CD4-positive, alpha-beta T cell treated with Interleukin-4 for 1 hour (primary cell): ENCODE measurements around the gene IL32.
"Not testable (repeated sequence)": the region's sequence is repeated elsewhere in the genome, so short reads cannot be mapped to it uniquely, and the experiment has no call there.

Source experiments
- DNase-seq, 2 donors: peaks; one replicate each; pipeline ENCODE4 v3.0.0-alpha.2; 2020 to 2022

IL32 gene

GRCh38 chr16:3052571-3053329 is 12.7 kb upstream of the IL32 start:
- not testable (repeated sequence) for DNase-seq

- not testable (repeated sequence) for DNase-seq
Observed at GRCh38 chr16:3053330-3053710, 12.1 kb upstream of the IL32 start.

GRCh38 chr16:3054965-3055733 is 10.3 kb upstream of the IL32 start:
- DNase-seq = no peak

DNA sequence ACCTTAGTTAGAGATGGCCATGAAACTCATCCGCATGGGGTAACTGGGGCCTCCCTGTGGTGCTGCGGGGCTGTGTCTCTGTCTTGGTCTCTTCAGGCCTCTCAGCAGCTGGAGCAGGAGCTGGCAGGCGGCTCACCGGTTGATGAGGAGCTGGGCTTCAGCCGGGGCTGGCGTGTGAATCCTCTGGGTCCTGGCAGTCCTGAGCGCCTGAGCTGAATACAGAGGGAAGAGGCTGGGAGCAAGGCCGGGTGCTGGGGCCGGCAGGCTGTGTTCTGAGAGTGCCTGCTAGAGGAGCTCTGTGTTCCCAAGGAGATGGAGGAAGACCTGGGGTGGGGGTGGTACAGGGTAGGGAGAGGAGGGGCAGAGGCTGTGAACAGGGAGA is 9.7 kb upstream of the IL32 start:
- not testable (repeated sequence) for DNase-seq

DNA sequence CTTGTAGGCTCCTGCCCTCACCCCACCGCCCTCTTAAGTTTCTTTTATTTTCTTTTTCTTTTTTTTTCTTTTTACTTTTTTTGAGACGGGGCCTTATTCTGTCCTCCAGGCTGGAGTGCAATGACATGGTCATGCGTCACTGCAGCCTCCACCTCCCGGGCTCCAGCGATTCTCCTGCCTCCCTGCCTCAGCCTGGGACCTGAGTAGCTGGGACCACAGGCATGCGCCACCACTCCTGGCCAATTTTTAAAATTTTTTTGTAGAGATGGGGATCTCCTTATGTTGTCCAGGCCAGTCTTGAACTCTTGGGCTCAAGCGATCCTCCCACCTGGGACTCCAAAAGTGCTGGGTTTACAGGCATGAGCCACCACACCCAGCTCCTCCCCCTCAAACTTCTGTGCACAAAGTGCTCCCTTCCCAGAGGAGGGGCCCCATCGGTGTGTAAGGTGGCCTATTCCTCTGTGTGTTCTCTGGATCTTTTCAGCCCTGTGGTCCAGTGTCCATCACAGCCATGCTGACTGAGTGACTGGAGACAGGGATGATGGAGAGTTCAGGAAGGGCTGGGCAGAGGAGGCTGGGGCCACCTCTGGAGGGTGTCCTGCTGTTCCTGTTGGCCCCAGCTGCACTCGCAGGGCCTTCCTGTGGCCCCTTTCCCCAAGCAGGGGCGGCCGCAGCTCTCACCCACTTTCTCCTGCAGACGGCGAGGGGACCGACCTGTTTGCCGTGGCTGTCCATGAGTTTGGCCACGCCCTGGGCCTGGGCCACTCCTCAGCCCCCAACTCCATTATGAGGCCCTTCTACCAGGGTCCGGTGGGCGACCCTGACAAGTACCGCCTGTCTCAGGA is 8.9 kb upstream of the IL32 start:
- DNase-seq = no peak

DNA sequence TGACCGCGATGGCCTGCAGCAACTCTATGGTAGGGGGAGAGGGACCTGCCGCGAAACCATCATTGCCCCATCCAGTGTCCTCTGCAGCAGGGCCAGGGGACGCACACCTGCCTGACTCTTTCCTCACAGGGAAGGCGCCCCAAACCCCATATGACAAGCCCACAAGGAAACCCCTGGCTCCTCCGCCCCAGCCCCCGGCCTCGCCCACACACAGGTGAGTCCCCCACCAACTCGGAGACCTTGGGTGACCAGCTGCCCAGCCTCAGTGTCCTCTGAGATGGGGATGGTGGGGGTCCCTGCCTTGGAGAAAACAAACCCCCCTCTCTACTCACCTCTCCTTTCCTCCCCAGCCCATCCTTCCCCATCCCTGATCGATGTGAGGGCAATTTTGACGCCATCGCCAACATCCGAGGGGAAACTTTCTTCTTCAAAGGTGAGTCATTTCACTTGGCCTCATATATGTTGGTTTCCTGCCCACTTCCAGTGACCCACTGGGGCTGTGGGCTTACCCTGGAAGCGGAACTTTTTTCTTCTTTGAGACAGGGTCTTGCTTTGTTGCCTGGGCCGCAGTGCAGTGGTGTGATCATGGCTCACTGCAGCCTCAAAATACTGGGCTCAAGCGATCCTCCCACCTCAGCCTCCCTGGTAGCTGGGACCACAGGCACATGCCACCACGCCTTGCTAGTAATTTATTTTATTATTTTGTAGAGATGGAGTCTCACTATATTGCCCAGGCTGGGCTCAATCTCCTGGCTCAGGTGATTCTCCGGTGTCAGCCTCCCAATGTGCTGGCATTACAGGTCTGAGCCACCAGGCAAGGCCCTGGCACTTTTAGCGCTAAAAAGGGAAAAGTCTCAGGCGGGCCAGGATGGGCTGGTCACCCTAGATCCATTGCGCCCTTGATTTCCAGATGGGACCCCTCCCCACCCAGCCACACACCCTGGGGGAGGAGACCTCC is 8.0 kb upstream of the IL32 start:
- no peak for DNase-seq

DNA sequence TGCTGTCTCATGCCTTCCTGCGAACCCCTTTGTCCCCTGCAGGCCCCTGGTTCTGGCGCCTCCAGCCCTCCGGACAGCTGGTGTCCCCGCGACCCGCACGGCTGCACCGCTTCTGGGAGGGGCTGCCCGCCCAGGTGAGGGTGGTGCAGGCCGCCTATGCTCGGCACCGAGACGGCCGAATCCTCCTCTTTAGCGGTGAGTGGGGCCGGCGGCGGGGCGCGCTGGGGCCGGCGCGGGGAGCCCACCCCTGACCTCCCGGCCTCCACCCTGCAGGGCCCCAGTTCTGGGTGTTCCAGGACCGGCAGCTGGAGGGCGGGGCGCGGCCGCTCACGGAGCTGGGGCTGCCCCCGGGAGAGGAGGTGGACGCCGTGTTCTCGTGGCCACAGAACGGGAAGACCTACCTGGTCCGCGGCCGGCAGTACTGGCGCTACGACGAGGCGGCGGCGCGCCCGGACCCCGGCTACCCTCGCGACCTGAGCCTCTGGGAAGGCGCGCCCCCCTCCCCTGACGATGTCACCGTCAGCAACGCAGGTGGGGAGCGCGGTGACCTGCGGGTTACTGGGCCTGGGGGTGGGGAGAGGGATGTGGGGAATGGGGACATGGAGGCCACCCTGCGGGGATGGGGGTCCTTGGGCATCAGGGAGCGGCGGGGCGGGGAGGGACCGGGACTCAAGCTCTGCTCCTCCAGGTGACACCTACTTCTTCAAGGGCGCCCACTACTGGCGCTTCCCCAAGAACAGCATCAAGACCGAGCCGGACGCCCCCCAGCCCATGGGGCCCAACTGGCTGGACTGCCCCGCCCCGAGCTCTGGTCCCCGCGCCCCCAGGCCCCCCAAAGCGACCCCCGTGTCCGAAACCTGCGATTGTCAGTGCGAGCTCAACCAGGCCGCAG is 7.1 kb upstream of the IL32 start:
- DNase-seq = peak; percentile 51

DNA sequence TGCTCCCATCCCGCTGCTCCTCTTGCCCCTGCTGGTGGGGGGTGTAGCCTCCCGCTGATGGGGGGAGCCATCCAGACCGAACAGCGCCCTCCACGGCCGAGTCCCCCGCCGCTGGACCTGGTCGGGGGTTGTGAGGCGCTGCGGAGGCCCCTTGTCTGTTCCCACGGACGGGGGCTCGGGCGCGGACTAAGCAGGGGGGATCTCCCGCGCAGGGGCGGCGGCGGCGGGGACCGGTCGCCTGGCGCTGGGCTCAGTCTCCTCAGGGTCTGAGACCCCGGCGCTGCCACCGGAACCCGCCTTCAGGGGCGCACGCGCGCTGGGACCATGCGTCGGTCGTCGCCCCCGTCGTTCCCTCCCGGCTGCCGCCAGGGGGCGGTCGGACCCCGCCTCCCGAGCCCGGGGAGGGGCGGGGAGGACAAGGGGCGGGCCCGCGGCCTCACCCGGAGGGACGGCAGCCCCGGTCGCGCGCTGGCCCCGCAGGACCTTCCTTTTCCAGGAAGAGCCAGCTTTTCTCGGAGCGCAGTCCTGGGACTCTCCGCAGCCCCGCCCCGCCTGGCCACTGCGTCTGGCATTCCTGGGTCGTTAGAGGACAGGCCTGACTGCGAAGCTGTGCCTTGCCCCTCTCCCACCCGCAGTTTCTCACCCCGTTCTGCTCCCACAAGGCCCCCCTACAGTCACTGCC is 6.3 kb upstream of the IL32 start:
- DNase-seq = peak; percentile 85 to 89

- no peak for DNase-seq
Observed at GRCh38 chr16:3059723-3060242, 5.7 kb upstream of the IL32 start.

DNA sequence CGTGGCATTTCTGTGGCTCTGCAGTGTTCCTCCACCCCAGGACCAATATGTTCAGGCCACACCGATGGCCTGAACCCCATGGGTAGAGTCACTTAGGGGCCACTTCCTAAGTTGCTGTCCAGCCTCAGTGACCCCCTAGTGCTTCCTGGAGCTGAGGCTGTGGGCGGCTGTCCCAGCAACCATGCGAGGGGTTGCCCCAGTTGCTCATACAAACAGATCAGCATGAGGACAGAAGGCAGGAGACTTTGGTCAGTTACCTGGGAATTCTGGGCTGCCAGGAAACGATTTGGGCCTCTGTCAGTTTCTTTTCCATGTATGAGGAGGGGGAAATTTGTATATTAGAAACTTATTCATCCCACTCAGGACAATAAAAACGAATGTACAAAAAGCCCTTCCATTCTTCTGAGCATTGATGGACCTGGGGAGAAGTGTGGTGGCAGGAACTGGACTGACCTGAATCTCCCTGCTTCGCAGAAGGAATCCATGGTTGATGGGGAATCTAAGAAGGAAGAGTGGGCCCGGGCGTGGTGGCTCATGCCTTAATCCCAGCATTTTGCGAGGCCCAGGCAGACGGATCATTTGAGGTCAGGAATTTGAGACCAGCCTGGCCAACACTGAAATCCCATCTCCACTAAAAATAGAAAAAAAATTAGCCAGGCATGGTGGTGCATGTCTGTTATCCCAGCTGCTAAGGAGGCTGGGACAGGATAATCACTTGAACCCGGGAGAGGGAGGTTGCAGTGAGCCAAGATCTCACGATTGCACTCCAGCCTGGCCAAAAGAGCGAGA is 4.9 kb upstream of the IL32 start:
- no peak for DNase-seq

DNA sequence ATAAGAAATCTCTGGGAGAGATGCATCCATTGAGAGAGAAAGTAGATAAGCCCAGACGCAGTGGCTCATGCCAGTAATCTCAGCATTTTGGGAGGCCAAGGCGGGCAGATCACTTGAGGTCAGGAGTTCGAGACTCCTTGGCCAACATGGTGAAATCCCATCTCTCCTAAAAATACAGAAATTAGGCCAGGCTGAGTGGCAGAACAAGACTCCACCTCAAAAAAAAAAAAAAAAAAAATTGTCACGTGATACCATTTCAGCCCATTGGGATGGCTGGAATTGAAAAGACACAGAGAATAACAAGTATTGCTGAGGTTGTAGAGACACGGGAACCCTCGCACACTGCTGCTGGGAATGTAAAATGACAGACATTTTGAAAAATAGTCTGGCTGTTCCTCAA is 2.9 kb upstream of the IL32 start:
- no peak for DNase-seq

GRCh38 chr16:3063625-3064386 is 1.6 kb upstream of the IL32 start:
- DNase-seq = no peak

GRCh38 chr16:3065742-3066439 is 451 bp downstream of the IL32 start:
- no peak for DNase-seq

DNA sequence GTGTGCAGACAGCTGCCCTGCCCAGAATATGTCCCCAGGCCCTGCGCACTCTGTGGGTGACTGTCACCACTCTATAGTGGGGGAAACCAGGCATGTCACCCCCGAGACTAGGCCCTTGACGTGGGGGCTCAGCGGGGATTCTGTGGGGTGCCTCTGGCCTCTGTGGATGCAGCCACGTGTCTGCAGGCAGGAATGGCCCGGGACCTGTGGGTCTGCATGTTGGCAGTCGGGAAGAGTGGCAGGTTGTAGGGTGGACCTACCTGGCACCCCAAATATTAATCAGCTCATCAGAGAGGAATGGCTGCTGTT is 954 bp downstream of the IL32 start:
- DNase-seq = no peak

DNA sequence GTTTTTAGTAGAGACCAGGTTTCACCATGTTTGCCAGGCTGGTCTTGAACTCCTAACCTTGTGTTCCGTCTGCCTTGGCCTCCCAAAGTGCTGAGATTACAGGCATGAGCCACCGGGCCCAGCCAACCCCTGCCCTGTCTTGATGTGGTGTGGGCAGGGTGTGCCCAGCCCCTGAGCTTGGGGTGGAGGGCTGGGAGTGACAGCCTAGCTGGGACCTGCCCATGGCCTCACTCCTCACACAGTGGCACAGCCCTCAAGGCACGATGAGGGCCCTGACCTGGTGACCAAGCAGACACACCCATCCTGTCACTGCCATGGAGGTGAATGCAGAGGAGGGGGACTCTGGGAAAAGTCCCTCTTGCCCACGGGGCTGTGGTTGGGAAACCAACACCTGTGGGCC is 3.0 kb downstream of the IL32 start:
- peak in 1 of 2 donors; percentile 46 for DNase-seq

DNA sequence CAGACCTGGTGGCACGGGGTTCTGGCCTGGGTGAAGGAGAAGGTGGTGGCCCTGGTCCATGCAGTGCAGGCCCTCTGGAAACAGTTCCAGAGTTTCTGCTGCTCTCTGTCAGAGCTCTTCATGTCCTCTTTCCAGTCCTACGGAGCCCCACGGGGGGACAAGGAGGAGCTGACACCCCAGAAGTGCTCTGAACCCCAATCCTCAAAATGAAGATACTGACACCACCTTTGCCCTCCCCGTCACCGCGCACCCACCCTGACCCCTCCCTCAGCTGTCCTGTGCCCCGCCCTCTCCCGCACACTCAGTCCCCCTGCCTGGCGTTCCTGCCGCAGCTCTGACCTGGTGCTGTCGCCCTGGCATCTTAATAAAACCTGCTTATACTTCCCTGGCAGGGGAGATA is 3.7 kb downstream of the IL32 start:
- DNase-seq = not testable (repeated sequence)

DNA sequence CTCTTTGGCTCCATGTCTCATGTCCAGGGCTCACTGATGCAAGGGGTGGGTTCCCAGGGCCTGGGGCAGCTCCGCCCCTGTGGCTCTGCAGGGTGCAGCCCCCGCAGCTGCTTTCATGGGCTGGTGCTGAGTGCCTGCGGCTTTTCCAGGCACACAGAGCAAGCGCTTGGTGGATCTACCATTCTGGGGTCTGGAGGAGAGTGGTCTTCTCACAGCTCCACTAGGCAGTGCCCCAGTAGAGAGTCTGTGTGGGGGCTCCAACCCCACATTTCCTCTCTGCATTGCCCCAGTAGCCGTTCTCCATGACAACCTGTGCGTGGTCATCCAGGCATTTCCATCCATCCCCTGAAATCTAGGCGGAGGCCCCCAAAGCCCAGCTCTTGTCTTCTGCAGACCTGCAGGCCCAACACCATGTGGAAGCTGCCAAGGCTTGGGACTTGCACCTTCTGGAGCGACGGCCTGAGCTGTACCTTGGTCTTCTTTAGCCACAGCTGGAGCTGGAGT is 5.2 kb downstream of the IL32 start:
- peak in 1 of 2 donors; percentile 48 for DNase-seq

GRCh38 chr16:3071655-3072054 is 6.2 kb downstream of the IL32 start:
- peak in 1 of 2 donors; percentile 37 for DNase-seq
